GM23338 (cell line): ENCODE measurements around the gene SMCO2. TPM values are rescaled to one million over a fixed set of nuclear protein-coding genes. Genes with fewer than 3 reads are reported as not detected.

ENCODE experiments used
- ATAC-seq: fragments of 200-7000 bp; cut with Tn5 transposase; 3 replicates; pipeline ENCODE4 v1.9.1; 2020
- DNase-seq: peaks from one replicate; pipeline ENCODE4 v3.0.0-alpha.2; 2015; ENCODE audit warnings: low spot score
- H2AFZ ChIP-seq: fragments of 200-600 bp; sonication (generic); 2 replicates; pipeline ENCODE4 v1.8.0; 2016; ENCODE audit warnings: antibody characterized with exemption, mild to moderate bottlenecking, moderate library complexity
- H3F3A ChIP-seq: fragments of 200-600 bp; sonication (generic); replicated peaks from 2 replicates; pipeline ENCODE4 v1.8.0; 2017; ENCODE audit warnings: antibody characterized with exemption, mixed run types, low read depth
- H3K27ac ChIP-seq: fragments of 200-600 bp; sonication (generic); 2 replicates; pipeline ENCODE4 v1.6.1; 2016; ENCODE audit warnings: low read depth
- H3K27me3 ChIP-seq: fragments of 200-600 bp; sonication (generic); 2 replicates; pipeline ENCODE4 v1.8.0; 2016; ENCODE audit warnings: mild to moderate bottlenecking, mixed run types, moderate library complexity; ENCODE audit not compliant: insufficient read depth
- H3K36me3 ChIP-seq: fragments of 200-600 bp; sonication (generic); 2 replicates; pipeline ENCODE4 v1.8.0; 2016; ENCODE audit warnings: mild to moderate bottlenecking; ENCODE audit not compliant: insufficient read depth
- H3K4me1 ChIP-seq: fragments of 200-600 bp; sonication (generic); 2 replicates; pipeline ENCODE4 v1.8.0; 2016; ENCODE audit warnings: mild to moderate bottlenecking, moderate library complexity; ENCODE audit not compliant: insufficient read depth
- H3K4me2 ChIP-seq: fragments of 200-600 bp; sonication (generic); 2 replicates; pipeline ENCODE4 v1.7.1; 2017; ENCODE audit warnings: mixed run types
- H3K4me3 ChIP-seq: fragments of 200-600 bp; sonication (generic); 2 replicates; pipeline ENCODE4 v1.6.1; 2016; ENCODE audit warnings: mixed run types
- H3K79me2 ChIP-seq: fragments of 200-600 bp; sonication (generic); replicated peaks from 2 replicates; pipeline ENCODE4 v1.8.0; 2017; ENCODE audit warnings: mild to moderate bottlenecking; ENCODE audit not compliant: insufficient read depth
- H3K9me2 ChIP-seq: fragments of 200-600 bp; sonication (generic); 2 replicates; pipeline ENCODE4 v1.8.0; 2017; ENCODE audit not compliant: insufficient read depth
- H4K20me1 ChIP-seq: fragments of 200-600 bp; sonication (generic); replicated peaks from 2 replicates; pipeline ENCODE4 v1.8.0; 2017; ENCODE audit warnings: mild to moderate bottlenecking; ENCODE audit not compliant: insufficient read depth
- H3K27ac Mint-ChIP-seq: 2 replicates; pipeline ENCODE4 v1.8.0; 2020; ENCODE audit warnings: inconsistent platforms, mild to moderate bottlenecking, moderate library complexity, mixed read lengths
- H3K27me3 Mint-ChIP-seq: 3 replicates; pipeline ENCODE4 v1.8.0; 2022; ENCODE audit warnings: low read depth, mild to moderate bottlenecking, moderate library complexity, mixed read lengths, inconsistent platforms; ENCODE audit not compliant: insufficient read depth, poor library complexity
- H3K36me3 Mint-ChIP-seq: 3 replicates; pipeline ENCODE4 v1.8.0; 2021; ENCODE audit warnings: low read depth, mild to moderate bottlenecking, inconsistent platforms, moderate library complexity, mixed read lengths
- H3K4me1 Mint-ChIP-seq: 3 replicates; pipeline ENCODE4 v1.8.0; 2020; ENCODE audit warnings: mild to moderate bottlenecking, inconsistent platforms, mixed read lengths
- H3K4me3 Mint-ChIP-seq: 3 replicates; pipeline ENCODE4 v1.8.0; 2021; ENCODE audit warnings: moderate library complexity, mild to moderate bottlenecking, inconsistent platforms, mixed read lengths
- H3K9me3 Mint-ChIP-seq: 3 replicates; pipeline ENCODE4 v1.8.0; 2020; ENCODE audit warnings: moderate library complexity, mild to moderate bottlenecking, inconsistent platforms, mixed read lengths
- CREB1 ChIP-seq: fragments of 250-450 bp; sonication (Bioruptor Pico); IDR thresholded peaks from 2 replicates; pipeline ENCODE4 v1.5.0; 2020; ENCODE audit warnings: low read depth, mild to moderate bottlenecking, moderate library complexity
- EZH2 ChIP-seq: fragments of 200-600 bp; sonication (generic); IDR thresholded peaks from one replicate; pipeline ENCODE4 v1.8.0; 2017; ENCODE audit warnings: antibody characterized with exemption, mild to moderate bottlenecking, low read depth; ENCODE audit not compliant: unreplicated experiment
- EZH2phosphoT487 ChIP-seq: fragments of 200-600 bp; sonication (generic); IDR thresholded peaks from one replicate; pipeline ENCODE4 v1.8.1; 2018; ENCODE audit warnings: antibody characterized with exemption; ENCODE audit not compliant: unreplicated experiment
- JUNB ChIP-seq: IDR thresholded peaks from one replicate; pipeline ENCODE4 v1.6.1; 2016; ENCODE audit warnings: antibody characterized with exemption; ENCODE audit not compliant: unreplicated experiment
- NANOG ChIP-seq: IDR thresholded peaks from 2 replicates; pipeline ENCODE4 v1.6.1; 2016; ENCODE audit warnings: antibody characterized with exemption, borderline replicate concordance
- POLR2AphosphoS5 ChIP-seq: IDR thresholded peaks from 2 replicates; pipeline ENCODE4 v1.6.1; 2016; ENCODE audit warnings: antibody characterized with exemption, low read depth
- STAT1 ChIP-seq: IDR thresholded peaks from one replicate; pipeline ENCODE4 v1.6.1; 2016; ENCODE audit warnings: antibody characterized with exemption; ENCODE audit not compliant: unreplicated experiment
- ZNF114 ChIP-seq: fragments of 250-450 bp; sonication (Bioruptor Pico); IDR thresholded peaks from 2 replicates; pipeline ENCODE4 v1.5.0; 2020; ENCODE audit warnings: mild to moderate bottlenecking, moderate library complexity
- ZNF331 ChIP-seq: fragments of 250-450 bp; sonication (Bioruptor Pico); IDR thresholded peaks from 2 replicates; pipeline ENCODE4 v1.5.0; 2020; ENCODE audit warnings: low read depth, mild to moderate bottlenecking, moderate library complexity
- long read RNA-seq: library from polyadenylated mRNA; unstranded; transcript quantifications from one replicate; pipeline ENCODE4 v2.0.0, GENCODE V29; 2020; ENCODE audit not compliant: unreplicated experiment
- polyA plus RNA-seq: library from polyadenylated mRNA; unstranded; fragments of >200 nt; fragmentation: Nextera tagmentation; extraction: Ambion mirVana; gene quantifications from 2 replicates; pipeline ENCODE4 v1.2.1, GENCODE V29; 2016
- total RNA-seq: library from RNA; depleted of rRNA; stranded (reverse); fragments of >200 nt; shearing (Covaris generic); gene quantifications from 2 replicates; pipeline ENCODE4 v1.2.3, GENCODE V29; 2014; rRNA removed
- TF ChIP-seq, protein P1 (sequence below): IDR thresholded peaks from 2 replicates; pipeline ENCODE4 v1.6.1; 2016; ENCODE audit warnings: antibody characterized with exemption
- TF ChIP-seq, protein P2 (sequence below), 2 experiments: fragments of 200-600 bp in 1 of 2; sonication (generic) in 1 of 2; conservative IDR thresholded peaks; 2 replicates each; pipeline versions ENCODE4 v1.5.1 to v1.6.1; 2016 to 2017; ENCODE audit warnings: antibody characterized with exemption in 2 of 2, low read depth in 2 of 2, mild to moderate bottlenecking in 2 of 2, moderate library complexity in 1 of 2
- TF ChIP-seq, protein P3 (sequence below): IDR thresholded peaks from one replicate; pipeline ENCODE4 v1.6.1; 2018; ENCODE audit warnings: antibody characterized with exemption; ENCODE audit not compliant: unreplicated experiment
- TF ChIP-seq, protein P4 (sequence below): fragments of 250-450 bp; sonication (Bioruptor Pico); IDR thresholded peaks from 2 replicates; pipeline ENCODE4 v1.5.0; 2020; ENCODE audit warnings: mild to moderate bottlenecking, moderate library complexity

SMCO2 gene
- total RNA-seq, result not detected in 2 replicates
- polyA plus RNA-seq, result 0.24 and 0.86 TPM in 2 replicates
- long read RNA-seq, result 0 reads

DNA sequence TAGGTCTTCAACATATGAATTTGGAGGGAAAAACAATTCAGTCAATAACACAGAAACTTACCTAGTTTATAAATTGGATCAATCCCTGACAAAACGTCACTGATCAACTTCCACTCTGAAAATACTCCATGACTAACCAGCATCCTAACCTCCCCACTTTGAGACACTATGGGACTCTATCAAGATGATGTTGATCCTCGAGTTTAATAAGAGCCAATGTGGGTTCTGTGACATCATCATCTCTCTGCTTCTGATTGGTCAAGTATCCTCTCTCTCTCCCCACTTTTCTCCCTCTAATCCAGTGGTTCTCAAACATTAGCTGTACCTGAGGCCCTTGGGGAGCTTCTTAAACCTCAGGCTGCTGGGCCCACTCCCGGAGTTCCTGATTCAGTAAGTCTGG is at the start of gene SMCO2:
SMCO2 (plus strand) TSS at position 301 of the 400 bp plus-strand sequence. CDS start 23,896 bp downstream, outside the sequence.
- Histone ChIP-seq H3K9me2 (no peaks in the 10 kb centered on the region), H3K36me3 (no peaks in the 10 kb centered on the region), H3K4me1 (peaks cover 5% of the 10 kb centered on the region; the same call in 1 of the 2 replicates), H3K4me3 (no peak within 1 kb of the TSS), H4K20me1 (no peaks in the 10 kb centered on the region), H3K27ac (no peak within 1 kb of the TSS), H3F3A (no peaks in the 10 kb centered on the region), H3K4me2 (no peak within 1 kb of the TSS), H3K27me3 (no peaks in the 10 kb centered on the region), H2AFZ (no peak within 1 kb of the TSS), H3K79me2 (no peaks in the 10 kb centered on the region)
- Mint-ChIP-seq H3K4me3 (no peak within 1 kb of the TSS), H3K27ac (no peak within 1 kb of the TSS), H3K4me1 (peaks cover 9% of the 10 kb centered on the region), H3K9me3 (peaks cover 4% of the 10 kb centered on the region; the same call in 1 of the 3 replicates), H3K27me3 (no peaks in the 10 kb centered on the region), H3K36me3 (no peaks in the 10 kb centered on the region)
- DNase-seq (no peak), ATAC-seq (no peak)
- TF ChIP-seq, protein P1, sequence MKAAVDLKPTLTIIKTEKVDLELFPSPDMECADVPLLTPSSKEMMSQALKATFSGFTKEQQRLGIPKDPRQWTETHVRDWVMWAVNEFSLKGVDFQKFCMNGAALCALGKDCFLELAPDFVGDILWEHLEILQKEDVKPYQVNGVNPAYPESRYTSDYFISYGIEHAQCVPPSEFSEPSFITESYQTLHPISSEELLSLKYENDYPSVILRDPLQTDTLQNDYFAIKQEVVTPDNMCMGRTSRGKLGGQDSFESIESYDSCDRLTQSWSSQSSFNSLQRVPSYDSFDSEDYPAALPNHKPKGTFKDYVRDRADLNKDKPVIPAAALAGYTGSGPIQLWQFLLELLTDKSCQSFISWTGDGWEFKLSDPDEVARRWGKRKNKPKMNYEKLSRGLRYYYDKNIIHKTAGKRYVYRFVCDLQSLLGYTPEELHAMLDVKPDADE, result no peak
- TF ChIP-seq, protein P2, sequence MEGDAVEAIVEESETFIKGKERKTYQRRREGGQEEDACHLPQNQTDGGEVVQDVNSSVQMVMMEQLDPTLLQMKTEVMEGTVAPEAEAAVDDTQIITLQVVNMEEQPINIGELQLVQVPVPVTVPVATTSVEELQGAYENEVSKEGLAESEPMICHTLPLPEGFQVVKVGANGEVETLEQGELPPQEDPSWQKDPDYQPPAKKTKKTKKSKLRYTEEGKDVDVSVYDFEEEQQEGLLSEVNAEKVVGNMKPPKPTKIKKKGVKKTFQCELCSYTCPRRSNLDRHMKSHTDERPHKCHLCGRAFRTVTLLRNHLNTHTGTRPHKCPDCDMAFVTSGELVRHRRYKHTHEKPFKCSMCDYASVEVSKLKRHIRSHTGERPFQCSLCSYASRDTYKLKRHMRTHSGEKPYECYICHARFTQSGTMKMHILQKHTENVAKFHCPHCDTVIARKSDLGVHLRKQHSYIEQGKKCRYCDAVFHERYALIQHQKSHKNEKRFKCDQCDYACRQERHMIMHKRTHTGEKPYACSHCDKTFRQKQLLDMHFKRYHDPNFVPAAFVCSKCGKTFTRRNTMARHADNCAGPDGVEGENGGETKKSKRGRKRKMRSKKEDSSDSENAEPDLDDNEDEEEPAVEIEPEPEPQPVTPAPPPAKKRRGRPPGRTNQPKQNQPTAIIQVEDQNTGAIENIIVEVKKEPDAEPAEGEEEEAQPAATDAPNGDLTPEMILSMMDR (conservative IDR thresholded peaks at IDR 0.05; ENCODE audit: low read depth in 2 of 2), result no peak
- TF ChIP-seq CREB1 (CRISPR knock-in tag) (no peak), EZH2phosphoT487 (no peak), NANOG (no peak), ZNF331 (CRISPR knock-in tag) (no peak), STAT1 (no peak), ZNF114 (CRISPR knock-in tag) (no peak), JUNB (no peak), POLR2AphosphoS5 (no peak), EZH2 (no peak)
- TF ChIP-seq, protein P3, sequence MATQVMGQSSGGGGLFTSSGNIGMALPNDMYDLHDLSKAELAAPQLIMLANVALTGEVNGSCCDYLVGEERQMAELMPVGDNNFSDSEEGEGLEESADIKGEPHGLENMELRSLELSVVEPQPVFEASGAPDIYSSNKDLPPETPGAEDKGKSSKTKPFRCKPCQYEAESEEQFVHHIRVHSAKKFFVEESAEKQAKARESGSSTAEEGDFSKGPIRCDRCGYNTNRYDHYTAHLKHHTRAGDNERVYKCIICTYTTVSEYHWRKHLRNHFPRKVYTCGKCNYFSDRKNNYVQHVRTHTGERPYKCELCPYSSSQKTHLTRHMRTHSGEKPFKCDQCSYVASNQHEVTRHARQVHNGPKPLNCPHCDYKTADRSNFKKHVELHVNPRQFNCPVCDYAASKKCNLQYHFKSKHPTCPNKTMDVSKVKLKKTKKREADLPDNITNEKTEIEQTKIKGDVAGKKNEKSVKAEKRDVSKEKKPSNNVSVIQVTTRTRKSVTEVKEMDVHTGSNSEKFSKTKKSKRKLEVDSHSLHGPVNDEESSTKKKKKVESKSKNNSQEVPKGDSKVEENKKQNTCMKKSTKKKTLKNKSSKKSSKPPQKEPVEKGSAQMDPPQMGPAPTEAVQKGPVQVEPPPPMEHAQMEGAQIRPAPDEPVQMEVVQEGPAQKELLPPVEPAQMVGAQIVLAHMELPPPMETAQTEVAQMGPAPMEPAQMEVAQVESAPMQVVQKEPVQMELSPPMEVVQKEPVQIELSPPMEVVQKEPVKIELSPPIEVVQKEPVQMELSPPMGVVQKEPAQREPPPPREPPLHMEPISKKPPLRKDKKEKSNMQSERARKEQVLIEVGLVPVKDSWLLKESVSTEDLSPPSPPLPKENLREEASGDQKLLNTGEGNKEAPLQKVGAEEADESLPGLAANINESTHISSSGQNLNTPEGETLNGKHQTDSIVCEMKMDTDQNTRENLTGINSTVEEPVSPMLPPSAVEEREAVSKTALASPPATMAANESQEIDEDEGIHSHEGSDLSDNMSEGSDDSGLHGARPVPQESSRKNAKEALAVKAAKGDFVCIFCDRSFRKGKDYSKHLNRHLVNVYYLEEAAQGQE, result no peak
- TF ChIP-seq, protein P4, sequence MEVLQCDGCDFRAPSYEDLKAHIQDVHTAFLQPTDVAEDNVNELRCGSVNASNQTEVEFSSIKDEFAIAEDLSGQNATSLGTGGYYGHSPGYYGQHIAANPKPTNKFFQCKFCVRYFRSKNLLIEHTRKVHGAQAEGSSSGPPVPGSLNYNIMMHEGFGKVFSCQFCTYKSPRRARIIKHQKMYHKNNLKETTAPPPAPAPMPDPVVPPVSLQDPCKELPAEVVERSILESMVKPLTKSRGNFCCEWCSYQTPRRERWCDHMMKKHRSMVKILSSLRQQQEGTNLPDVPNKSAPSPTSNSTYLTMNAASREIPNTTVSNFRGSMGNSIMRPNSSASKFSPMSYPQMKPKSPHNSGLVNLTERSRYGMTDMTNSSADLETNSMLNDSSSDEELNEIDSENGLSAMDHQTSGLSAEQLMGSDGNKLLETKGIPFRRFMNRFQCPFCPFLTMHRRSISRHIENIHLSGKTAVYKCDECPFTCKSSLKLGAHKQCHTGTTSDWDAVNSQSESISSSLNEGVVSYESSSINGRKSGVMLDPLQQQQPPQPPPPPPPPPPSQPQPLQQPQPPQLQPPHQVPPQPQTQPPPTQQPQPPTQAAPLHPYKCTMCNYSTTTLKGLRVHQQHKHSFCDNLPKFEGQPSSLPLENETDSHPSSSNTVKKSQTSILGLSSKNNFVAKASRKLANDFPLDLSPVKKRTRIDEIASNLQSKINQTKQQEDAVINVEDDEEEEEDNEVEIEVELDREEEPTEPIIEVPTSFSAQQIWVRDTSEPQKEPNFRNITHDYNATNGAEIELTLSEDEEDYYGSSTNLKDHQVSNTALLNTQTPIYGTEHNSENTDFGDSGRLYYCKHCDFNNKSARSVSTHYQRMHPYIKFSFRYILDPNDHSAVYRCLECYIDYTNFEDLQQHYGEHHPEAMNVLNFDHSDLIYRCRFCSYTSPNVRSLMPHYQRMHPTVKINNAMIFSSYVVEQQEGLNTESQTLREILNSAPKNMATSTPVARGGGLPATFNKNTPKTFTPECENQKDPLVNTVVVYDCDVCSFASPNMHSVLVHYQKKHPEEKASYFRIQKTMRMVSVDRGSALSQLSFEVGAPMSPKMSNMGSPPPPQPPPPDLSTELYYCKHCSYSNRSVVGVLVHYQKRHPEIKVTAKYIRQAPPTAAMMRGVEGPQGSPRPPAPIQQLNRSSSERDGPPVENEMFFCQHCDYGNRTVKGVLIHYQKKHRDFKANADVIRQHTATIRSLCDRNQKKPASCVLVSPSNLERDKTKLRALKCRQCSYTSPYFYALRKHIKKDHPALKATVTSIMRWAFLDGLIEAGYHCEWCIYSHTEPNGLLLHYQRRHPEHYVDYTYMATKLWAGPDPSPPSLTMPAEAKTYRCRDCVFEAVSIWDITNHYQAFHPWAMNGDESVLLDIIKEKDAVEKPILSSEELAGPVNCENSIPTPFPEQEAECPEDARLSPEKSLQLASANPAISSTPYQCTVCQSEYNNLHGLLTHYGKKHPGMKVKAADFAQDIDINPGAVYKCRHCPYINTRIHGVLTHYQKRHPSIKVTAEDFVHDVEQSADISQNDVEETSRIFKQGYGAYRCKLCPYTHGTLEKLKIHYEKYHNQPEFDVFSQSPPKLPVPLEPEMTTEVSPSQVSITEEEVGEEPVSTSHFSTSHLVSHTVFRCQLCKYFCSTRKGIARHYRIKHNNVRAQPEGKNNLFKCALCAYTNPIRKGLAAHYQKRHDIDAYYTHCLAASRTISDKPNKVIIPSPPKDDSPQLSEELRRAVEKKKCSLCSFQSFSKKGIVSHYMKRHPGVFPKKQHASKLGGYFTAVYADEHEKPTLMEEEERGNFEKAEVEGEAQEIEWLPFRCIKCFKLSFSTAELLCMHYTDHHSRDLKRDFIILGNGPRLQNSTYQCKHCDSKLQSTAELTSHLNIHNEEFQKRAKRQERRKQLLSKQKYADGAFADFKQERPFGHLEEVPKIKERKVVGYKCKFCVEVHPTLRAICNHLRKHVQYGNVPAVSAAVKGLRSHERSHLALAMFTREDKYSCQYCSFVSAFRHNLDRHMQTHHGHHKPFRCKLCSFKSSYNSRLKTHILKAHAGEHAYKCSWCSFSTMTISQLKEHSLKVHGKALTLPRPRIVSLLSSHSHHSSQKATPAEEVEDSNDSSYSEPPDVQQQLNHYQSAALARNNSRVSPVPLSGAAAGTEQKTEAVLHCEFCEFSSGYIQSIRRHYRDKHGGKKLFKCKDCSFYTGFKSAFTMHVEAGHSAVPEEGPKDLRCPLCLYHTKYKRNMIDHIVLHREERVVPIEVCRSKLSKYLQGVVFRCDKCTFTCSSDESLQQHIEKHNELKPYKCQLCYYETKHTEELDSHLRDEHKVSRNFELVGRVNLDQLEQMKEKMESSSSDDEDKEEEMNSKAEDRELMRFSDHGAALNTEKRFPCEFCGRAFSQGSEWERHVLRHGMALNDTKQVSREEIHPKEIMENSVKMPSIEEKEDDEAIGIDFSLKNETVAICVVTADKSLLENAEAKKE (CRISPR knock-in tag), result no peak
